NCI-H1436 treated with DMSO at 0.1 percent for 48 hours (cell line): ENCODE data around the gene GHRHR.

Source experiments
- DNase-seq: peaks from one replicate; lab custom pipeline; 2025; lab: John Stamatoyannopoulos, UW

Gene GHRHR

DNA sequence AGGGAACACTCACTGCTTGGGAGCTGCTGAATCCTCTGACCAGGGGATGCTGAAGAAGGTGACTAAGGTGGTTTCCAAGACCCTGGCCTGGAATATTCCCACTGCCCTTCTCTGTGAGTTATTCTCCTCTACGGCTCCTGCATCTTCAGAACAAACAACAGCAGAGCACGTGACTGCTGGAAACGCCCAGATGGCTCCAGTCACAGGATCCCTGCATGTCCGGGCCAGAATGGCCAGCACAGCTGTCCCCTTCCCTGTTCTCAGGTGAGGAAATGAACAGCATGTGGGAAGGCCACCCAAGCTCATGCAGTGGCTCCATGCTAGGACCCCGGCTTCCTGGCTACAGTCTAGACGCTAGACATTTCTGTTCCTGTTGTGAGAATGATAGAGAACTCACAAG is 43.1 kb downstream of the GHRHR start:
- DNase-seq = no peak

DNA sequence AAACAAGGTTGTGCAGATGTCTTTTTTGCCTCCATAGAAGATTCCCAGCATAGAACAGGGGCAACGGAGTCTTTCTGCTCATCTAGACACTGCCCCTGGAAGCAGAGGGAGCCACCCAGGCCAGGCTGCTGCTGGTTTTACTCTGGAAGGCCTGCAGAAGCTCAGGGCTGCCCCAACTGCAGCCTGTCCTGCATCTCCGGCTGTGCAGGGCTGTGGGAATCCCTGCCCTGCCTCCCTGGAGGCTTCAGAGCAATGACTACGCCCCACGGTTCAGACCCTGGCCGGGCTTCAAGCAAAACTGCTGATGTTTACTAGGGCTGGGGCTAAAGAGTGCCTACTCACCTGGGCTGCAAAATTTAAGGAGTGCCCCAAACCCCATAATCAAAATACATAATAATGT is 43.9 kb downstream of the GHRHR start:
- DNase-seq = no peak

DNA sequence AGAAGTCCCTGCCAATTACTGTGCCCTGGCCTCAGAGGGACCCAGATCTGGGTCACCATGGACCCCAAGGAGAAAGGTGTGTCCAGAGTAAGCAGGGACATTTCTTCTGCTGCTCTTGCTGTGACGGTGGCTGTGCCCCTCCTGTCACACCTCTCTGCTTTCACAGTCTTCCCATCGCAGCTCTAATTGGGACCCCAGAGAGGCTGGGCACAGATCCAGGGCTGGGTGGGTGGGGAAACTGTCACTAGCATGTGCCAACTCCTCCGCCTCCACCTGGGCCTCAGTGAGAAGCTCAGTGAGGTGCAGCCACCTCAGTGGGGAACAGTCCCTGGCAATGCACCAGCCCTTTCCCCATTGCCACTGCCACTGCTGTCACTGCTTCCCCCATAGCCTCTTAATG is 51.1 kb downstream of the GHRHR start:
- DNase-seq = no peak

DNA sequence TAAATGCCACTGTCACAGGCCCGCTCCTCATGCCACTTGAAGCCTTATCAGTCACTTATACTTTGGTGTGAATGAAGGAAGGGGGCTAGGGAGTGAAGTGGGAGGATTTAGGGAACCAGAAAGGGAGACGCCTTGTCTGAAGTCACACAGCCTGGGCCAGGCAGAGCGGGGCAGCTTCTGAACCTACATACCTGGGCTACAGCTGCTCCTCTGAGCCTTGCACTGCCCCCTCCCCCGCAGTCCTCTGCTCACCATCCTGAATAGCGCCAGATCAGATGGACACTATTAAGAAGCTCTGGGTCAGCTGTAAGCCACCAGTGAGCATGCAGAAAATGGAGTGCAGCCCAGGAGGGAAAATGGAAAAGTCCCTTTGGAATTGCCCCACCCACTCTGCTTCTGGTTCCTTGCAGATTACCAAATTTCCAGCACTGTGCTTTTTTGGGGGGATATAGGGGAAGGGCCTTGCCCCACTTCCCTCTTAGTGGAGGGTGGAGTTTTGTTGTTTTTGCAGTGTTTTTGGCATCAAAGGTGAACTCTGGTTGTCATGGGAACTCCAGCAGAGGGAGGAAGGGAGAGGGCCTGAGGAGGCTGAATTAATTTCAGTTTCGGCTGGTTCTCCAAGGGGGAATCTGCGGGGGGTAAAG is 53.4 kb downstream of the GHRHR start:
- no peak for DNase-seq

DNA sequence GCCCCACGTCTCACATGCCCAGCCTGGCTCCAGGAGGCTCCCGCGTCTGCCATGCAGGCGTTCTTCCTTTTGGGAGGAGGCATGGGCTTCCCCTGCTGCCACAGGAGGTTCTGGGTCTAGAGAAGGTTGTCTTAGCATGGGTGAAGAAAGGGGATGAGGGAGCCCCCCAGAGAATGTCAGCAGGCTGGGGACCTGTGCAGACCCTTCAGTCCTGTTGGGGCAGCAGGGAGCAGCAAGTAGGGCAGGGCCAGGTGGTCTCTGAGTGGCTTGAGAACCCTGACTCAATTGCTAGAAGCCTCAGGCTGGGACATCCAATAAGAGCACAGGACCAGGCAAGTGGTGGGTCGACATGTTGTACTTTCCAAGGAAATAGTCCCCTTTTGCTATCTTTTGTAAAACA is 54.0 kb downstream of the GHRHR start:
- no peak for DNase-seq

DNA sequence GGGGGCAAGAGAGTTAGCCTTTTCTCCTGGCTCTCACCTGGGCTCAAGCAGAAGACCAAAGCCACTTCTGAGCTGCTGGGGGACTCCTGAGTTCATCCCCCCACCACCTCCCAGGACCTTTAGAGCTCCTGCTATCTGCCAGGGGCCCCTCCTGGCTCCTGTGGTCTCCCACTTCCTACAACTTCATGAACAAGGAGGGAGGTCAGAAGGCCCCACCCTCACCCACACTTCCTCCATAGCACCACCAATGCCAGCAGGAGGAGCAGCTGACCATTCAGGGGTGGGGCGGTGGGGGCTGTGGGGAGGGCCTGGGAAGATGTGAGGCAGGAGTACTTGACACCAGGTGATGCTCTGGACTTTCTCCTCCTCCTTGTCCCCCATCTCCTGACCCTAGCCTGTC is 55.8 kb downstream of the GHRHR start:
- DNase-seq = no peak

DNA sequence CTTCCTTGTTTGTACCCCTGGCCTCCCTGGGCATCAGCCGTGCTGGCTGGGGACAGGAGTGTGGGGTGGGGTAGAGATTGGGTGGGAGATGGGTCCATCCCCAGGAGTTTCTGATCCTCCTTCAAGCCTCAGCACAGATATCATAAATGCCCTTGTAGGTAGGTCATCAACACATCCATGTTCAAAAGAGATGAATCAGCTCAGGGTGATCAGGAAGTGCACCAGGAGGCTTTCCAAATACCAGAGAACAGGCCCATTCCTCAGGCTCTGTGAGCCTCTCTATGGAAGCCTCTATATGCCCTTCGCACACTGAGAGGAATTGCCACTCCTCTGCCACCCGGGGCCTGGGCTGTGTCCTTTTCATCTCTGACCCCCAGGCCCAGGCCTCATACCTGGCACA is 56.4 kb downstream of the GHRHR start:
- DNase-seq = no peak

DNA sequence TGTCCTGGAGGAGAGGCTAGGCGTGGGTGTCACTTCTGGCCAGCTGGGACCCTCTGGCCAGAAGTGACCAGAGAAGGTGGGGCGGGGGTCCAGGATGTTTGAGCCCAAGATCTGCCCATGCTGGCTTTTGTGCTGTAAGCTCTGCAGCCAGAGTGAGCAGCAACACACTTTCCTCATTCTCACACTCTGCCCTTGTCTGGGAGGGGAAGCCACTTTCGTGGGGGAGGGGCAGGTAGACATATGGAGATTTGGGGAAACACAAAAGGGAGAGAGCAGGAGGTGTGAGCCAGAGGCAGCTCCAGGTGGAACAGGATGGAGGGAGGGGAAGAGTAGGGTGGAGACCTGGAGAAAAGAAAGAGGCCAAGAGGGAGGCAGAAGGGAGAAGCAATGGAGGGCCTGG is 56.9 kb downstream of the GHRHR start:
- DNase-seq = no peak

DNA sequence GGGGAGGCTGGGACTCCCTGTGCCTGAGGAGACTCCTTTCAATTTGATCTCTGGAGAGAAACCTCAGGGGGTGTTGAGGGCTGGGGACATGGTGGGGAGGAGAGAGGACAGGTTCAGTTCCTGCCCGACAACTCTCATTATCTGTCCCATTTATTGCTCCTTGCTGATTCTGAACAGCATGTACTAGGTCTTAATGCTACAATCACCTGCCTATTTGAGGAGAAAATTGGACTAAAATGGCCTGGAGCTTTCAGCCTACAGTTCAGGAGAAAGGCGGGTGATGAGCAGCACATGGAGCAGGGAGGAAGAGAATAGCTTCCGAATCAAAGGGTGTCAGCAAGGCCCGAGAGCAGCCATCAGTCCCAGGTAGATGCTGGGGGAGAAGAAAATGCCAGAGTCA is 58.4 kb downstream of the GHRHR start:
- DNase-seq = no peak

DNA sequence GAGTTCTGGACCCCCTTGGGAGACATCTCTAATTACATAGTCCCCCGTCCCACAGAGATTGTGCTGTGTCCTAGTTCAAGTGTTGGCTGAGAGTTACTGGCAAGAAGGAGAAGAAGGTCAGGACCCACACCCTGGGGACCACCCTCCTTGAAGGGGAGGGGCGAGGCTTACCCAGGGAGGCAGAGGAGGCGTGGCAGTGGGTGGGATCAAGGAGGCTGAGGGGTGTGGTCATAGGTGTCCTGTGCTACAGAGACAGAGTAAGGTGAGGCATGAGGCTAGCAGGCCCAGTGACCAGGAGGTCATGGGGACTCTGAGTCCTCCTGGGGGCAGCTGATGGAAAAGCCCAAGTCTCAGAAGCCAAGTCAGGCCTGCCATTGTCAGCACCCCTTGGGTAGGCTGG is 59.0 kb downstream of the GHRHR start:
- no peak for DNase-seq

DNA sequence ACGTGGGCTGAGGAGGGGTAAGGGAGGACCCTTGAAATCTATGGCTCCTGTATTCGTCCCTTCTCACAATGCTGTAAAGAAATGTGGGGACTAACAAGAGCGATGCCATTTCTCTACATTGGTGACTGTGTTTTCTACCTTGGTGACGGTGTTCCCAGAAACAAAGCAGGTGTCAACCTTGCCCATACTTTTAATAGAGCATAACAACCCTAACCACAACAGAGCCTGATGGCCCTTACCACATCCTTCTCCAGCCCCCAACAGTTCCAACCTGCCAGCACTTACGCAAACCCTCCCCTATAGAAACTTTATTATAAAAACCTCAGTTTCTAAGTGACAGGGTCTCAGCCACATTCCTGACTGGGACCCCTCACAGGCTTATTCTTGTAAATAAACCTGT is 60.1 kb downstream of the GHRHR start:
- no peak for DNase-seq

DNA sequence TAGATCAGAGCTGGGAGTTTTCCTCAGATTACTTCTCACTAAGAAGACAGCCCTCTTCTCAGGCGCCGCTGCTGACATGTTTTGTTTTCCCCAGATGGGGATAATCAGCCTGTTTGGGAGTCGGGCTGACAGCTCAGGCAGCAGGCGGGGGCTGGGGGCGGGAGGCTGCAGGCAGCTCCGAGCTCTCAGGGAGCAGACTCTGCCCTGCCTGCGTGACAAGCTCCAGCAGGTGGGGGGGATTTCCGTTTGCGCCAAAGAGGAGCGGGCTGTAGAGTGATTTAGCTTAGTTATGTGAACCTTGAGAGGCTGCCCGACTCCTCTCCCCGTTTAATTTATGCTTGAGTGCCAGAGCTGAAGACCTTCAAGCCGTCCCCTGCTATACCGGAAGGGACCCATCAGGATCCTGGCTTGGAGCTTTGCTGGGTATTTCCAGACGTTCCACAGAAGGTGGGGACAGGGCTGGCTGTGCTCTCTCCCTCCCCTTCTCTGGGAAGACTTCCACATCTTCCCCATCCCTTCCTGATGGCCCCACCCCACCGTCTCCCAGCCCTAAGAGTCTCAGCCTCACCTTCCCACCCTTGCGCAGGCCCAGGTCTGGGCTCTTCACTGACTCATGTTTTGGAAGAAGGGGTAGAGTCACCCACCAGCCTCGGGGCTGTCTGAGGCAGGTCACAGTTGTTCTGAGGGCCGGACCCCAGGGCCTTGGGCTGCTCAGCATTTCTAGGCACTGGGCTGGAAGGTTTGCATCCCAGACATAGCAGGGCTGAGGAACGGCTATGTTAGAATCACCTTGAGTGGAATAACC is 63.6 kb downstream of the GHRHR start:
- no peak for DNase-seq

DNA sequence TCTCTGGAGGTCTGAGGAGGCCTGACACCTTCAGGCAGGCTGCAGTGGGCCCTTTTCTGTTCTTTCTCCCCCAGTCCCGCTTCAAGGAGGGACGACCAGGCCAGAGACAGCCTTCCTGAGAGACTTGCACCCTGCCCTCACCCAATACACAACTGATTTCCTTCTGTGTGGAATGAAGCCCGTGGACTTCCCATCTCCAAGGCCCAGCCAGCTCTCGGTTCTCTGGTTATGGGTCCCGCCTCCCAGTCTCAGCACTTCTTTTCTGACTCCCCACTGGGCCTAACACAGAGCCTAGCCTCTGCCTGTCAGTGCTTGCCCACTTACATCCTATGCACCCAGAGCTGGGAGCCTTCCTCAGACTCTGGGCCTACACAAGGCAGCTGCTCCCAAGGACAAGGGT is 64.3 kb downstream of the GHRHR start:
- no peak for DNase-seq

DNA sequence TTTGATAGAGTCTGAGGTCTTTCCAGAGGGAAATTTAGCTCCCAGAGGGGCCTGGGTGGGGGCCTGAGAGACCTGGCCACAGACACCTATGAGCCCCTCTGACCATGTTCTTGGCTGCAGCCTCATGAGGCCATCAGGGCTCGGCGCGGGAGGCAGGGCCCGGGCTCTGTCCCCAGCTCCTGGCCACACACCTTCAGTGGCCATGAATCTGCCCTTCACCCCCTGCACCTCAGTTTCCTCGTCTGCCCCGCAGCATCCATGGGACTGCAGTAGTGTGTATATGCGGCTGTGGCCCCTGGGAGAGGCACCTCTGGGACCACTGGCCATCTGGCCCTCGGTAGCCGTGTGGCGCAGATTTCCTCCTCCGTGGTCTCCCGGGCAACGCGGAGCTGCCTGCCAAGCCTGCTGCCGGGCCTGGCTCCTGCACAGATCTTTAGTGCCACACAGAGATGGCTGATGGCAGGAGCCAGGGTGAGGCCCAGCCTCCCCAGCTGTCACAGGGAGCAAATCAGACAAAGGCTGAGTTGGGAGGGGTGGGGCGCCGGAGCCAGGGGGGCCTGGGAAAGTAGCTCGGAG is 64.8 kb downstream of the GHRHR start:
- DNase-seq = no peak
